H1 (cell line): ENCODE results near the gene CXCL16. TPM values are rescaled to one million over a fixed set of nuclear protein-coding genes. Genes with fewer than 3 reads are reported as not detected.
"Not testable (repeated sequence)": the region's sequence is repeated elsewhere in the genome, so short reads cannot be mapped to it uniquely, and the experiment has no call there.

Experiments
- CTCF ChIA-PET: fragments of 300-600 bp; sonication (Branson Sonifier 250); formaldehyde crosslinking; loops from one replicate; lab custom pipeline; 2021; ENCODE audit not compliant: partially characterized antibody; lab: Charles Lee
- POLR2A ChIA-PET: fragments of 300-600 bp; sonication (Branson Sonifier 250); formaldehyde crosslinking; loops from one replicate; lab custom pipeline; 2021; ENCODE audit warnings: inconsistent platforms; ENCODE audit not compliant: partially characterized antibody; lab: Charles Lee
- DNase-seq, 2 experiments: peaks; one replicate each; pipeline versions ENCODE4 v3.0.0 to v3.0.0-alpha.2; 2010 to 2022; ENCODE audit warnings: low spot score in 2 of 2, low read depth in 1 of 2, mixed read lengths in 1 of 2
- FAIRE-seq: peaks from 2 replicates; lab custom pipeline; 2011; peaks lifted over from hg19 to GRCh38; lab: Jason Lieb, UNC
- H2AFZ ChIP-seq: 2 replicates; pipeline ENCODE4 v1.8.1; 2012; ENCODE audit warnings: low read length, inconsistent platforms
- H2AK5ac ChIP-seq: 2 replicates; pipeline ENCODE4 v1.6.1; 2013; ENCODE audit warnings: low read depth, low read length
- H2BK120ac ChIP-seq: replicated peaks from 2 replicates; pipeline ENCODE3; 2013; ENCODE audit warnings: low read depth, low read length, inconsistent platforms
- H2BK12ac ChIP-seq: 2 replicates; pipeline ENCODE4 v1.6.1; 2013; ENCODE audit warnings: low read depth, low read length
- H2BK15ac ChIP-seq: 2 replicates; pipeline ENCODE4 v1.6.1; 2013; ENCODE audit warnings: low read length
- H2BK20ac ChIP-seq: 2 replicates; pipeline ENCODE4 v1.6.1; 2013; ENCODE audit warnings: low read length
- H2BK5ac ChIP-seq: 2 replicates; pipeline ENCODE4 v1.6.1; 2013; ENCODE audit warnings: low read depth, low read length
- H3K14ac ChIP-seq: 2 replicates; pipeline ENCODE4 v1.6.1; 2013; ENCODE audit warnings: inconsistent platforms; ENCODE audit not compliant: insufficient read length
- H3K18ac ChIP-seq: 2 replicates; pipeline ENCODE4 v1.6.1; 2013; ENCODE audit warnings: low read length; ENCODE audit errors: extremely low read depth
- H3K23ac ChIP-seq: 2 replicates; pipeline ENCODE4 v1.6.1; 2013; ENCODE audit warnings: inconsistent platforms; ENCODE audit not compliant: insufficient read length
- H3K23me2 ChIP-seq: 2 replicates; pipeline ENCODE4 v1.6.1; 2013; ENCODE audit warnings: low read depth, low read length
- H3K27ac ChIP-seq: 2 replicates; pipeline ENCODE4 v1.6.1; 2011; ENCODE audit warnings: low read depth, low read length, inconsistent platforms
- H3K27me3 ChIP-seq, 4 experiments: replicated peaks in 1 of 4; 1 replicate in 1 of 4; 2 replicates in 3 of 4; pipeline versions ENCODE4 v1.6.1 to v1.8.1; 2011 to 2013; ENCODE audit warnings: low read length in 3 of 4, mild to moderate bottlenecking in 3 of 4, inconsistent platforms in 2 of 4, mixed read lengths in 2 of 4, moderate library complexity in 1 of 4; ENCODE audit not compliant: control insufficient read depth in 3 of 4, insufficient read depth in 3 of 4; ENCODE audit errors: extremely low read depth in 1 of 4
- H3K36me3 ChIP-seq, 4 experiments: 2 replicates each; pipeline versions ENCODE4 v1.6.1 to v1.8.1; 2011 to 2013; ENCODE audit warnings: mild to moderate bottlenecking in 4 of 4, low read length in 3 of 4, moderate library complexity in 2 of 4, control low read depth in 1 of 4, inconsistent platforms in 1 of 4; ENCODE audit not compliant: insufficient read depth in 4 of 4, control insufficient read depth in 2 of 4
- H3K4ac ChIP-seq: replicated peaks from 2 replicates; pipeline ENCODE3; 2013; ENCODE audit warnings: low read length, low read depth, mixed read lengths, inconsistent platforms; ENCODE audit not compliant: insufficient read length
- H3K4me1 ChIP-seq, 4 experiments: replicated peaks in 1 of 4; 1 replicate in 1 of 4; 2 replicates in 3 of 4; pipeline versions ENCODE4 v1.6.1 to v1.8.1; 2011 to 2013; ENCODE audit warnings: low read length in 3 of 4, inconsistent platforms in 2 of 4, mixed read lengths in 1 of 4; ENCODE audit not compliant: insufficient read depth in 4 of 4, control insufficient read depth in 3 of 4
- H3K4me2 ChIP-seq, 2 experiments: 2 replicates each; pipeline versions ENCODE4 v1.6.1 to v1.8.1; 2011 to 2013; ENCODE audit warnings: low read depth in 2 of 2, low read length in 2 of 2, control low read depth in 1 of 2, inconsistent platforms in 1 of 2, mild to moderate bottlenecking in 1 of 2; ENCODE audit not compliant: insufficient read depth in 1 of 2
- H3K4me3 ChIP-seq, 4 experiments: fragments of 200-600, 300-600 bp in 1 of 4; sonication (generic), shearing (Covaris generic), sonication (Bioruptor Twin) in 1 of 4; 2 replicates each; pipeline versions ENCODE4 v1.5.1 to v1.8.1; 2011 to 2016; ENCODE audit warnings: low read length in 4 of 4, low read depth in 3 of 4, control low read depth in 2 of 4, inconsistent platforms in 2 of 4, mild to moderate bottlenecking in 2 of 4, mixed read lengths in 1 of 4, moderate library complexity in 1 of 4; ENCODE audit not compliant: insufficient read depth in 2 of 4; ENCODE audit errors: extremely low read depth in 1 of 4
- H3K56ac ChIP-seq: replicated peaks from 2 replicates; pipeline ENCODE3; 2013; ENCODE audit warnings: low read depth, mild to moderate bottlenecking, mixed read lengths, low read length, inconsistent platforms; ENCODE audit not compliant: insufficient read length
- H3K79me1 ChIP-seq: 2 replicates; pipeline ENCODE4 v1.6.1; 2013; ENCODE audit warnings: low read depth, low read length, control low read depth
- H3K79me2 ChIP-seq, 2 experiments: 2 replicates each; pipeline versions ENCODE4 v1.6.1 to v1.8.1; 2012 to 2013; ENCODE audit warnings: low read length in 2 of 2, mild to moderate bottlenecking in 2 of 2, inconsistent platforms in 1 of 2; ENCODE audit not compliant: insufficient read depth in 2 of 2, control insufficient read depth in 1 of 2
- H3K9ac ChIP-seq, 4 experiments: replicated peaks in 1 of 4; 1 replicate in 1 of 4; 2 replicates in 3 of 4; pipeline versions ENCODE4 v1.6.1 to v1.8.1; 2011 to 2013; ENCODE audit warnings: low read depth in 3 of 4, low read length in 3 of 4, control low read depth in 2 of 4, mild to moderate bottlenecking in 2 of 4, moderate library complexity in 2 of 4, inconsistent platforms in 1 of 4; ENCODE audit errors: extremely low read depth in 1 of 4
- H3K9me3 ChIP-seq, 2 experiments: 2 replicates each; pipeline versions ENCODE4 v1.6.1 to v1.8.1; 2012 to 2013; ENCODE audit warnings: mild to moderate bottlenecking in 2 of 2, moderate library complexity in 2 of 2, control low read depth in 1 of 2, inconsistent platforms in 1 of 2, low read depth in 1 of 2, low read length in 1 of 2, mixed read lengths in 1 of 2; ENCODE audit not compliant: insufficient read depth in 2 of 2
- H4K20me1 ChIP-seq, 2 experiments: replicated peaks in 1 of 2; 2 replicates each; pipeline versions ENCODE3 to v1.8.1; 2011 to 2013; ENCODE audit warnings: inconsistent platforms in 2 of 2, low read length in 2 of 2, mild to moderate bottlenecking in 1 of 2; ENCODE audit not compliant: insufficient read depth in 2 of 2, control insufficient read depth in 1 of 2
- H4K5ac ChIP-seq: 2 replicates; pipeline ENCODE4 v1.6.1; 2013; ENCODE audit warnings: low read length, low read depth, mixed read lengths, inconsistent platforms; ENCODE audit not compliant: insufficient read length
- H4K8ac ChIP-seq: 2 replicates; pipeline ENCODE4 v1.8.0; 2013; ENCODE audit warnings: mild to moderate bottlenecking, moderate library complexity, low read length, inconsistent platforms; ENCODE audit not compliant: insufficient read depth; ENCODE audit errors: extremely low read depth
- H4K91ac ChIP-seq: replicated peaks from 2 replicates; pipeline ENCODE3; 2013; ENCODE audit warnings: low read length, mixed read lengths, inconsistent platforms; ENCODE audit not compliant: insufficient read length
- WGBS, 2 experiments: shearing (Covaris generic) in 1 of 2; methylation state at CpG; one replicate each; pipeline versions ENCODE4 v1.1.6 to v1.1.7; 2013 to 2015; ENCODE audit warnings: low lambda C conversion rate in 2 of 2, mixed read lengths in 2 of 2, inconsistent platforms in 1 of 2, low coverage in 1 of 2, missing lambda C conversion rate in 1 of 2; ENCODE audit not compliant: insufficient replicate concordance in 2 of 2, insufficient coverage in 1 of 2, insufficient read length in 1 of 2; ENCODE audit errors: extremely low coverage in 1 of 2, missing lambda C conversion rate in 1 of 2; 5-methylcytosine and 5-hydroxymethylcytosine counted together
- polyA plus RNA-seq, 7 experiments: library from polyadenylated mRNA; depleted of rRNA in 3 of 7; stranded (reverse) in 5 of 7; unstranded in 2 of 7; fragments of >200 nt in 5 of 7; fragments of 200-250 nt in 2 of 7; gene quantifications; 1 replicate in 5 of 7; 2 replicates in 1 of 7; 4 replicates in 1 of 7; pipeline versions ENCODE4 v1.2.1 to v1.2.3, GENCODE V29; 2011 to 2013; ENCODE audit warnings: missing spikeins in 2 of 7, mixed read lengths in 2 of 7
- total RNA-seq: library from RNA; stranded (reverse); fragmentation: NEBNext Ultra II Directional; extraction: Animal tissue kit (Norgen Biotek cat#: 25700); gene quantifications from 2 replicates; pipeline ENCODE4 v1.2.1, GENCODE V29; 2021

The CXCL16 gene
- total and polyA plus RNA-seq, 2 of the 8 experiments (the other 6 are each of a cell fraction or from before 2014, with no cell fraction given), result 3.5 to 4.8 TPM

GRCh38 chr17:4689872-4690271 is 49.9 kb downstream of the CXCL16 start:
- not testable (repeated sequence) for H3K79me1 ChIP-seq, H3K23me2 ChIP-seq, H3K23ac ChIP-seq, H3K9ac ChIP-seq, H4K5ac ChIP-seq, H2BK20ac ChIP-seq, H4K91ac ChIP-seq, H2BK5ac ChIP-seq, H3K14ac ChIP-seq, H3K18ac ChIP-seq, H2AK5ac ChIP-seq, H3K4me3 ChIP-seq, H2AFZ ChIP-seq, H2BK15ac ChIP-seq, H2BK120ac ChIP-seq, H3K27ac ChIP-seq, H3K56ac ChIP-seq, FAIRE-seq, H3K27me3 ChIP-seq, H4K8ac ChIP-seq, H2BK12ac ChIP-seq, H3K4me1 ChIP-seq, DNase-seq, H3K4me2 ChIP-seq, H3K4ac ChIP-seq, H3K9me3 ChIP-seq
- ChIA-PET CTCF (interaction anchor here (0.9 to 1.4 kb wide), 3 partner anchors 19 to 128 kb away, joined by 3 to 4 read pairs (median 4); no protein-coding TSS in a partner anchor), POLR2A (interaction anchor here (1.2 to 1.7 kb wide), 3 partner anchors 14 to 254 kb away, joined by 3 to 5 read pairs (median 3); partner anchors contain the start of gene PELP1)
- peaks cover 6 to 30% (median 21%) of the 10 kb centered on the region in 4 experiments for H3K36me3 ChIP-seq
- WGBS, 2 experiments, result 81% methylated on average over 12 of the region's 12 CpGs; no CpG with 5 or more reads in 1 of the 2 experiments
- peaks cover 10 to 11% of the 10 kb centered on the region in 2 experiments for H4K20me1 ChIP-seq
- H3K79me2 ChIP-seq, result peaks cover 21 to 81% of the 10 kb centered on the region in 2 experiments

- H3K9me3 ChIP-seq, H3K56ac ChIP-seq, H3K18ac ChIP-seq, H3K23ac ChIP-seq, H2BK15ac ChIP-seq, H3K4me2 ChIP-seq, H2AFZ ChIP-seq, H3K27ac ChIP-seq, H4K91ac ChIP-seq, DNase-seq, H3K23me2 ChIP-seq, CTCF ChIA-PET, H3K4me3 ChIP-seq, H3K14ac ChIP-seq, H3K4ac ChIP-seq, H2BK120ac ChIP-seq, H2BK20ac ChIP-seq, H3K79me1 ChIP-seq, H2BK12ac ChIP-seq, H3K9ac ChIP-seq, H4K5ac ChIP-seq, H3K27me3 ChIP-seq, H3K4me1 ChIP-seq, H2BK5ac ChIP-seq, H4K8ac ChIP-seq, FAIRE-seq, H2AK5ac ChIP-seq: not testable (repeated sequence)
- Histone ChIP-seq H4K20me1 (peaks cover 3 to 16% of the 10 kb centered on the region in 2 experiments), H3K79me2 (peaks cover 3 to 35% of the 10 kb centered on the region in 2 experiments; a peak in 3 of 4 replicates), H3K36me3 (peaks cover 14 to 61% (median 41%) of the 10 kb centered on the region in 4 experiments)
- POLR2A ChIA-PET, result interaction anchor here (1.1 to 3.4 kb wide), 2 partner anchors 9 to 13 kb away, joined by 4 to 12 read pairs; no protein-coding TSS in a partner anchor
- 97% methylated on average over 4 of the region's 5 CpGs; no CpG with 5 or more reads in 1 of the 2 experiments for WGBS, 2 experiments
Measured at GRCh38 chr17:4683739-4684138, 56.0 kb downstream of the CXCL16 start.
